KBM-7 (cell line): ENCODE measurements around the gene MRPS18A.
"Not testable (repeated sequence)": the region's sequence is repeated elsewhere in the genome, so short reads cannot be mapped to it uniquely, and the experiment has no call there.

ENCODE experiments used
- DNase-seq: peaks from one replicate; pipeline ENCODE4 v3.0.0-alpha.2; 2015
- in situ Hi-C: fragments of 300-500 bp; cut with MboI; formaldehyde crosslinking; loops from 2 replicates; pipeline ENCODE4 v1.14.3; 2020; ENCODE audit warnings: low sequenced_read_pairs, low pct_unique_long_range_greater_than_20kb, mixed read lengths

MRPS18A gene

GRCh38 chr6:43676962-43677606 is 10.5 kb downstream of the MRPS18A start:
- in situ Hi-C loops = no loop called here
- DNase-seq = no peak

- DNase-seq = no peak
- in situ Hi-C loops = no loop called here
Measured at GRCh38 chr6:43674921-43675320, 12.7 kb downstream of the MRPS18A start.

GRCh38 chr6:43674291-43674690 is 13.3 kb downstream of the MRPS18A start:
- in situ Hi-C loops = no loop called here
- DNase-seq = no peak

- in situ Hi-C loops = no loop called here
- DNase-seq = no peak
Measured at GRCh38 chr6:43673444-43674084, 14.0 kb downstream of the MRPS18A start.

- no peak for DNase-seq
- in situ Hi-C loops = no loop called here
Measured at GRCh38 chr6:43671801-43672690, 15.5 kb downstream of the MRPS18A start.

GRCh38 chr6:43671011-43671800 is 16.4 kb downstream of the MRPS18A start:
- in situ Hi-C loops = no loop called here
- DNase-seq = no peak

- in situ Hi-C loops = no loop called here
- DNase-seq = no peak
Measured at GRCh38 chr6:43670623-43670986, 17.0 kb downstream of the MRPS18A start.

- in situ Hi-C loops = no loop called here
- DNase-seq = peak; percentile 87
Measured at GRCh38 chr6:43669922-43670622, 17.5 kb downstream of the MRPS18A start.

GRCh38 chr6:43669050-43669921 is 18.3 kb downstream of the MRPS18A start:
- no peak for DNase-seq

GRCh38 chr6:43668151-43669028 is 19.2 kb downstream of the MRPS18A start:
- peak; percentile 80 for DNase-seq
- in situ Hi-C loops = no loop called here

More at GRCh38 chr6:43669050-43669921, 18.3 kb downstream of the MRPS18A start:
- in situ Hi-C loops = no loop called here

GRCh38 chr6:43667245-43668150 is 20.1 kb downstream of the MRPS18A start:
- in situ Hi-C loops = no loop called here
- DNase-seq = peak; percentile 90

GRCh38 chr6:43666196-43666920 is 21.2 kb downstream of the MRPS18A start:
- in situ Hi-C loops = no loop called here

GRCh38 chr6:43665376-43665775 is 22.2 kb downstream of the MRPS18A start:
- DNase-seq = no peak
- in situ Hi-C loops = no loop called here

More at GRCh38 chr6:43666196-43666920, 21.2 kb downstream of the MRPS18A start:
- no peak for DNase-seq

GRCh38 chr6:43662948-43663347 is 24.6 kb downstream of the MRPS18A start:
- in situ Hi-C loops, DNase-seq: not testable (repeated sequence)

GRCh38 chr6:43658161-43658560 is 29.4 kb downstream of the MRPS18A start:
- DNase-seq = no peak
- in situ Hi-C loops = no loop called here
